H1 (cell line): ENCODE data around the gene CBL. TPM values are rescaled to one million over a fixed set of nuclear protein-coding genes. Genes with fewer than 3 reads are reported as not detected.

Experiments used
- BCL11A ChIP-seq, 2 experiments: IDR thresholded peaks; one replicate each; pipeline ENCODE4 v1.6.1; 2011; ENCODE audit warnings: low read depth in 2 of 2, low read length in 2 of 2, mild to moderate bottlenecking in 2 of 2
- CBX8 ChIP-seq: fragments of 300-800, 300-1000 bp; sonication (generic); IDR thresholded peaks from 2 replicates; pipeline ENCODE4 v1.7.1; 2016; ENCODE audit warnings: low read depth, low read length, borderline replicate concordance
- CEBPB ChIP-seq: IDR thresholded peaks from 2 replicates; pipeline ENCODE4 v1.6.1; 2012; ENCODE audit warnings: low read depth, low read length
- KDM5A ChIP-seq: fragments of 200-600 bp; IDR thresholded peaks from 2 replicates; pipeline ENCODE4 v1.7.1; 2012; ENCODE audit warnings: mild to moderate bottlenecking, low read length, inconsistent platforms, mixed read lengths
- polyA plus RNA-seq, 7 experiments: library from polyadenylated mRNA; depleted of rRNA in 3 of 7; stranded (reverse) in 5 of 7; unstranded in 2 of 7; fragments of >200 nt in 5 of 7; fragments of 200-250 nt in 2 of 7; gene quantifications; 1 replicate in 5 of 7; 2 replicates in 1 of 7; 4 replicates in 1 of 7; pipeline versions ENCODE4 v1.2.1 to v1.2.3, GENCODE V29; 2011 to 2013; ENCODE audit warnings: missing spikeins in 2 of 7, mixed read lengths in 2 of 7
- total RNA-seq: library from RNA; stranded (reverse); fragmentation: NEBNext Ultra II Directional; extraction: Animal tissue kit (Norgen Biotek cat#: 25700); gene quantifications from 2 replicates; pipeline ENCODE4 v1.2.1, GENCODE V29; 2021
- TF ChIP-seq, protein P1 (sequence below): fragments of 300-600 bp; sonication (generic); IDR thresholded peaks from 2 replicates; pipeline ENCODE4 v1.7.1; 2012; ENCODE audit warnings: low read length, moderate library complexity, mild to moderate bottlenecking, inconsistent platforms; ENCODE audit not compliant: insufficient replicate concordance

The CBL gene
- total and polyA plus RNA-seq, 2 of the 8 experiments (the other 6 are each of a cell fraction or from before 2014, with no cell fraction given) = 23.1 to 57.8 TPM

DNA sequence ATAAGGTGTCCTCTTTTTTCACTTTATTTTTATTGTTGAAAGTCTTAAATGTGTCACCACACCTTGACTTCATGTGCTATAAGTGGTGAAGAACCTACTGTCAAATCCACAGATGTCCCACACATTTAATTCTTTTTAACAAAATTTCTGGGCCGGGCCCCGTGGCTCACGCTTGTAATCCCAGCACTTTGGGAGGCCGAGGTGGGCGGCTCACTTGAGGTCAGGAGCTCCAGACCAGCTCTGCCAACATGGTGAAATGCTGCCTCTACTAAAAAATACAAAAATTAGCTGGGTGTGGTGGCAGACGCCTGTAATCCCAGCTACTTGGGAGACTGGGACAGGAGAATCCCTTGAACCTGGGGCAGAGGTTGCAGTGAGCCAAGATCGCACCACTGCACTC is 3.0 kb downstream of the CBL start (continued):
- TF ChIP-seq, protein P1, sequence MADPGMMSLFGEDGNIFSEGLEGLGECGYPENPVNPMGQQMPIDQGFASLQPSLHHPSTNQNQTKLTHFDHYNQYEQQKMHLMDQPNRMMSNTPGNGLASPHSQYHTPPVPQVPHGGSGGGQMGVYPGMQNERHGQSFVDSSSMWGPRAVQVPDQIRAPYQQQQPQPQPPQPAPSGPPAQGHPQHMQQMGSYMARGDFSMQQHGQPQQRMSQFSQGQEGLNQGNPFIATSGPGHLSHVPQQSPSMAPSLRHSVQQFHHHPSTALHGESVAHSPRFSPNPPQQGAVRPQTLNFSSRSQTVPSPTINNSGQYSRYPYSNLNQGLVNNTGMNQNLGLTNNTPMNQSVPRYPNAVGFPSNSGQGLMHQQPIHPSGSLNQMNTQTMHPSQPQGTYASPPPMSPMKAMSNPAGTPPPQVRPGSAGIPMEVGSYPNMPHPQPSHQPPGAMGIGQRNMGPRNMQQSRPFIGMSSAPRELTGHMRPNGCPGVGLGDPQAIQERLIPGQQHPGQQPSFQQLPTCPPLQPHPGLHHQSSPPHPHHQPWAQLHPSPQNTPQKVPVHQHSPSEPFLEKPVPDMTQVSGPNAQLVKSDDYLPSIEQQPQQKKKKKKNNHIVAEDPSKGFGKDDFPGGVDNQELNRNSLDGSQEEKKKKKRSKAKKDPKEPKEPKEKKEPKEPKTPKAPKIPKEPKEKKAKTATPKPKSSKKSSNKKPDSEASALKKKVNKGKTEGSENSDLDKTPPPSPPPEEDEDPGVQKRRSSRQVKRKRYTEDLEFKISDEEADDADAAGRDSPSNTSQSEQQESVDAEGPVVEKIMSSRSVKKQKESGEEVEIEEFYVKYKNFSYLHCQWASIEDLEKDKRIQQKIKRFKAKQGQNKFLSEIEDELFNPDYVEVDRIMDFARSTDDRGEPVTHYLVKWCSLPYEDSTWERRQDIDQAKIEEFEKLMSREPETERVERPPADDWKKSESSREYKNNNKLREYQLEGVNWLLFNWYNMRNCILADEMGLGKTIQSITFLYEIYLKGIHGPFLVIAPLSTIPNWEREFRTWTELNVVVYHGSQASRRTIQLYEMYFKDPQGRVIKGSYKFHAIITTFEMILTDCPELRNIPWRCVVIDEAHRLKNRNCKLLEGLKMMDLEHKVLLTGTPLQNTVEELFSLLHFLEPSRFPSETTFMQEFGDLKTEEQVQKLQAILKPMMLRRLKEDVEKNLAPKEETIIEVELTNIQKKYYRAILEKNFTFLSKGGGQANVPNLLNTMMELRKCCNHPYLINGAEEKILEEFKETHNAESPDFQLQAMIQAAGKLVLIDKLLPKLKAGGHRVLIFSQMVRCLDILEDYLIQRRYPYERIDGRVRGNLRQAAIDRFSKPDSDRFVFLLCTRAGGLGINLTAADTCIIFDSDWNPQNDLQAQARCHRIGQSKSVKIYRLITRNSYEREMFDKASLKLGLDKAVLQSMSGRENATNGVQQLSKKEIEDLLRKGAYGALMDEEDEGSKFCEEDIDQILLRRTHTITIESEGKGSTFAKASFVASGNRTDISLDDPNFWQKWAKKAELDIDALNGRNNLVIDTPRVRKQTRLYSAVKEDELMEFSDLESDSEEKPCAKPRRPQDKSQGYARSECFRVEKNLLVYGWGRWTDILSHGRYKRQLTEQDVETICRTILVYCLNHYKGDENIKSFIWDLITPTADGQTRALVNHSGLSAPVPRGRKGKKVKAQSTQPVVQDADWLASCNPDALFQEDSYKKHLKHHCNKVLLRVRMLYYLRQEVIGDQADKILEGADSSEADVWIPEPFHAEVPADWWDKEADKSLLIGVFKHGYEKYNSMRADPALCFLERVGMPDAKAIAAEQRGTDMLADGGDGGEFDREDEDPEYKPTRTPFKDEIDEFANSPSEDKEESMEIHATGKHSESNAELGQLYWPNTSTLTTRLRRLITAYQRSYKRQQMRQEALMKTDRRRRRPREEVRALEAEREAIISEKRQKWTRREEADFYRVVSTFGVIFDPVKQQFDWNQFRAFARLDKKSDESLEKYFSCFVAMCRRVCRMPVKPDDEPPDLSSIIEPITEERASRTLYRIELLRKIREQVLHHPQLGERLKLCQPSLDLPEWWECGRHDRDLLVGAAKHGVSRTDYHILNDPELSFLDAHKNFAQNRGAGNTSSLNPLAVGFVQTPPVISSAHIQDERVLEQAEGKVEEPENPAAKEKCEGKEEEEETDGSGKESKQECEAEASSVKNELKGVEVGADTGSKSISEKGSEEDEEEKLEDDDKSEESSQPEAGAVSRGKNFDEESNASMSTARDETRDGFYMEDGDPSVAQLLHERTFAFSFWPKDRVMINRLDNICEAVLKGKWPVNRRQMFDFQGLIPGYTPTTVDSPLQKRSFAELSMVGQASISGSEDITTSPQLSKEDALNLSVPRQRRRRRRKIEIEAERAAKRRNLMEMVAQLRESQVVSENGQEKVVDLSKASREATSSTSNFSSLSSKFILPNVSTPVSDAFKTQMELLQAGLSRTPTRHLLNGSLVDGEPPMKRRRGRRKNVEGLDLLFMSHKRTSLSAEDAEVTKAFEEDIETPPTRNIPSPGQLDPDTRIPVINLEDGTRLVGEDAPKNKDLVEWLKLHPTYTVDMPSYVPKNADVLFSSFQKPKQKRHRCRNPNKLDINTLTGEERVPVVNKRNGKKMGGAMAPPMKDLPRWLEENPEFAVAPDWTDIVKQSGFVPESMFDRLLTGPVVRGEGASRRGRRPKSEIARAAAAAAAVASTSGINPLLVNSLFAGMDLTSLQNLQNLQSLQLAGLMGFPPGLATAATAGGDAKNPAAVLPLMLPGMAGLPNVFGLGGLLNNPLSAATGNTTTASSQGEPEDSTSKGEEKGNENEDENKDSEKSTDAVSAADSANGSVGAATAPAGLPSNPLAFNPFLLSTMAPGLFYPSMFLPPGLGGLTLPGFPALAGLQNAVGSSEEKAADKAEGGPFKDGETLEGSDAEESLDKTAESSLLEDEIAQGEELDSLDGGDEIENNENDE = no peak
- TF ChIP-seq CBX8 = no peak
- no peak for TF ChIP-seq KDM5A
- no peak for TF ChIP-seq CEBPB
- TF ChIP-seq BCL11A (IDR thresholded peaks at IDR 0.05; ENCODE audit: low read depth in 2 of 2, low read length in 2 of 2) = no peak
